Activated CD4-positive, alpha-beta T cell treated with anti-CD3 and anti-CD28 coated beads, Interleukin-2, amount 10 ng/mL, durations not matched to agents 7 days and 5 days (primary cell): ENCODE data around the gene COMMD8. TPM values are rescaled to one million over a fixed set of nuclear protein-coding genes. Genes with fewer than 3 reads are reported as not detected.
"Not testable (repeated sequence)": the region's sequence is repeated elsewhere in the genome, so short reads cannot be mapped to it uniquely, and the experiment has no call there.

ENCODE experiments used
- CTCF ChIA-PET: fragments of 350-600 bp; sonication (Branson Sonifier 250); formaldehyde crosslinking; loops from one replicate; lab custom pipeline; 2021; ENCODE audit warnings: antibody characterized with exemption; lab: Charles Lee
- POLR2A ChIA-PET: fragments of 350-600 bp; sonication (Branson Sonifier 250); formaldehyde crosslinking; loops from one replicate; lab custom pipeline; 2021; ENCODE audit warnings: antibody characterized with exemption; lab: Charles Lee
- DNase-seq: peaks from one replicate; pipeline ENCODE4 v3.0.0-alpha.2; 2020
- H3K27ac Mint-ChIP-seq: one replicate; pipeline ENCODE4 v1.8.0; 2021; ENCODE audit warnings: mild to moderate bottlenecking, moderate library complexity, mixed read lengths
- H3K27me3 Mint-ChIP-seq: one replicate; pipeline ENCODE4 v1.8.0; 2021; ENCODE audit warnings: mixed read lengths
- H3K36me3 Mint-ChIP-seq: one replicate; pipeline ENCODE4 v1.8.0; 2021; ENCODE audit warnings: low read depth, mixed read lengths
- H3K4me1 Mint-ChIP-seq: one replicate; pipeline ENCODE4 v1.8.0; 2021; ENCODE audit warnings: mixed read lengths
- H3K4me3 Mint-ChIP-seq: one replicate; pipeline ENCODE4 v1.8.0; 2021; ENCODE audit warnings: mild to moderate bottlenecking, moderate library complexity, mixed read lengths
- H3K9me3 Mint-ChIP-seq: one replicate; pipeline ENCODE4 v1.8.0; 2021; ENCODE audit warnings: mixed read lengths
- total RNA-seq, 2 experiments: library from RNA; stranded (reverse); gene quantifications; one replicate each; pipeline ENCODE4 v1.2.3, GENCODE V29; 2021

The COMMD8 gene
- total RNA-seq, result 10 to 100 TPM; 19.9 to 23.0 TPM

DNA sequence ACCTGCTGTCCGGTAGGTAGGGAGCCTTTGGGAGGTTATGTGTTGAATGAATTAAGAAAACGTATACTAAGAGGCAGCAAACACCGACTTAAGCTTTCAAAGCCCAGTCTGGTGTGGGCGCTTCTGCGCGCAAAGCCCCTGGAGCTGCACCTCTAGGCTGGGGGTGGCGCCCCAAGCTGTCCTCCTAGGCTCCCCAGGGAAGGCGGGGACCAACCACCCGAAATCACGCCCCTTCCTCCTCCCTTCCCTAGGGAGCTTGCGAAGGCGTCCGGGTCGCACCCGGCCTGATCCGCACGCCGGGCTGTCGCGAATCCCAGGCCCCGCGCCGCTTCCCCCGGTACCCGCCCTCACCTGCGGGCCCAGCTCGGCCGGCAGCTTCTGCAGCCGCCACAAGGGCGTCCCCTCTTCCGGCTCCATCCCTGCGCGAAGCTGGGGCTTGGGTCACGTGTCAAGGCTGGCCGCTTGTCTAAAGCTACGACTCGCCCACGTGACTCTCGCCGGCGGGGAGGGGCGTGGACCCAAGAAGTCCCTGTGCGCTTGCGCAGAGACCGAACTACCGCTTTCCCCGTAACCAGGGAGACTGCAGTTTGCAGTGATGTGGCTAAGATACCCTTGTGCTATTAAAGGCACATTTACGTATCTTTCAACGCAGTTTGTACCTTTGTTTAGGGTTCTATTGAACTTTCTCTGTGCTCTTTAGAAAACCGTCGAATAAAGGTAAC is at the start of gene COMMD8:
Gene COMMD8 (minus strand): TSS at position 468 of the 722 bp plus-strand sequence. CDS start 51 bp downstream, at position 417.
- CTCF ChIA-PET, result interaction anchor here (0.8 to 3.3 kb wide), 8 partner anchors 8 to 77 kb away, joined by 3 to 14 read pairs (median 5); partner anchors contain the start of gene ATP10D
- Mint-ChIP-seq H3K27ac (peak within 1 kb of the TSS; percentile 90), H3K4me3 (peak within 1 kb of the TSS; percentile 84), H3K36me3 (peaks cover 14% of the 10 kb centered on the region), H3K4me1 (peaks cover 31% of the 10 kb centered on the region), H3K9me3 (no peaks in the 10 kb centered on the region), H3K27me3 (no peaks in the 10 kb centered on the region)
- DNase-seq, result peak; percentile 98
- POLR2A ChIA-PET, result interaction anchor here (0.6 to 1.0 kb wide), 2 partner anchors 9 to 21 kb away, joined by 3 to 5 read pairs; partner anchors contain the start of gene ATP10D

DNA sequence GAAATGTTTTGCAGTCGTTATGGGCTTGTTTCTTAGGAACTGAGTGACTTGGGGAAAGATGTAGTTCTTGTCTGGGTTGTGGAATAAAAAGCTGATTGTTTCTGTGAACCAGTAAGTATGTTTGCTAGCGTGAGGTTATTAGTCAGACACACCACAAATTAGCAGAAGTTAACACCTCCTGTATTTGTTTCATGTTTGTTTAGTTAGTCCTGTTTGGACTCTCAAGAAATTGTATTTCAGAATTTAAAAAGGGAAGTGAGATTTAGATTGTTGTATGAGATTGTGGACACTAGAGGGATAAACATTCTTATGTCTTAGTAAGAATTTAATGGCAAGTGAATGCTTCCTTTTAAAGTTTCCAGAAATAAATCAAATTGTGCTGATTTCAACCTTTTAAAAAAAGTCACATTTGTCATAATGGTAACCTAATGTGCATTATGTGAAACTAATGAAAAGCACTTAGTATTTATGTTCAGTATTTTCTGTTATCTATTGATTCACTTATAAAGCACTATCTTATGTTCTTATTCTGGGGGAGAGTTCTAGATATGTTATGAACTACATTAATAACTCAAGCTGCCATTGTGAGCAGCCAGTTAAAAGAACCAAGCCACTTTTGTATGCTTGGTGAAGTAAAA is 47.1 kb upstream of the COMMD8 start:
- Mint-ChIP-seq H3K4me3 (no peak overlapping the region), H3K36me3 (no peaks in the 10 kb centered on the region), H3K9me3 (no peaks in the 10 kb centered on the region), H3K4me1 (no peaks in the 10 kb centered on the region), H3K27ac (no peak overlapping the region), H3K27me3 (no peaks in the 10 kb centered on the region)
- POLR2A ChIA-PET, result no interaction called here
- no peak for DNase-seq
- CTCF ChIA-PET, result interaction anchor here (1.7 kb wide), 1 partner anchor 21 kb away, joined by 5 read pairs; no protein-coding TSS in a partner anchor

DNA sequence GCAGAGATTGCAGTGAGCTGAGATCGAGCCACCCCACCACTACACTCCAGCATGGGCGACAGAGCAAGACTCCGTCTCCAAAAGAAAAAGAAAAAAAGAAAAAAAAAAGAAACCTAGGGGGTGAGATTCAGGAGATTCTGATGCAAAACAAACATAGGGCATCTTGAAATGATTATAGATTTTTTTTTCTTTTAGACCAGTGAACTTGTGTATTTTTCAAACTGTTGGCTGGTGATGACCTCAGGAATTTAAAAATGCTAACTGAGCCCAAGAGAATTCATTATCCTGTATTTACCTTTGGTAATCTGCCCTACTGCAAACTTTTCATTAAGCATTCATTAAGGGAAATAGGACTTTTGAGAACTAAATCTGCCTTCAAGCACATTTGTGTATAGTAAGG is 42.2 kb upstream of the COMMD8 start:
- Mint-ChIP-seq H3K4me1 (no peaks in the 10 kb centered on the region), H3K27ac (no peak overlapping the region), H3K9me3 (no peaks in the 10 kb centered on the region), H3K36me3 (no peaks in the 10 kb centered on the region), H3K4me3 (no peak overlapping the region), H3K27me3 (no peaks in the 10 kb centered on the region)
- ChIA-PET POLR2A (no interaction called here), CTCF (interaction anchor here (0.5 kb wide), 2 partner anchors 44 to 58 kb away, joined by 3 read pairs; no protein-coding TSS in a partner anchor)
- DNase-seq, result no peak

DNA sequence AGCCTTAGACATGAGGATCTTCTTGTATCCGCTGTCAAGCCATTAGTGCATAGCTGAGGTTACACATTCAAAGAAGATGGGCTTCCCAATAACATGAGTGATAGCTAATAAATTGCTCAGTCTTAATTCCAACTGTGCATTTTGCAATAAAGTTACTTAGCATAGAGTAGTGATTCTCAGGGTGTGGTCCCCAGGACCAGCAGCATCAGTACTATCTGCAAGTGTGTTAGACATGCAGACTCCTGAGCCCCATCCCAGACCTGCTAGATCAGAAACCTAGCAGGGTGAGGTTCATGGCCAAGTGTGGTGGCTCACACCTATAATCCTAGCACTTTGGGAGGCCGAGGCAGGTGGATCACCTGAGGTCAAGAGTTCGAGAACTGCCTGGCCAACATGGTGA is 41.6 kb upstream of the COMMD8 start:
- Mint-ChIP-seq H3K27me3 (no peaks in the 10 kb centered on the region), H3K36me3 (no peaks in the 10 kb centered on the region), H3K27ac (no peak overlapping the region), H3K4me1 (no peaks in the 10 kb centered on the region), H3K9me3 (no peaks in the 10 kb centered on the region), H3K4me3 (no peak overlapping the region)
- DNase-seq, result no peak
- ChIA-PET CTCF (interaction anchor here (0.5 kb wide), 1 partner anchor 59 kb away, joined by 3 read pairs; no protein-coding TSS in a partner anchor), POLR2A (no interaction called here)

DNA sequence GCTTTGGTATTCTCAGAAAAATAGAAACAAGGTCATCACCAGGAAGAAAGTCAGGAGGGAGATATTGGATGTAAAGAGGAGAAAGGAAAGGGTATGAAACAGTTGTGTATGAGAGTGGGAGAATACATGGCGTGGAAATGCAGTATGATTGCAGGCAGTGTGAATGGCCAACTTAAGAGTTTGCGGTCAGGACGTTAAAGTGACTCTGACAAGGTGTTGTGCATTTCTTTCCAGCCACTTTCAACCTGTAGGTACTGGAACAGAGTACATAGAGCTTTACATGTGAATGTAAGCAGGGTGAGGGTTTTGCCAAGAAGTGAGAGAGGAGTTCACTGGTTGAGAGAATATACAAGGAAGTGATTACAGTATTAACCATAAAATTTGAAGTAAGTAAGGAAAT is 37.3 kb upstream of the COMMD8 start:
- no peak overlapping the region for H3K4me3 Mint-ChIP-seq
- no peaks in the 10 kb centered on the region for H3K36me3 Mint-ChIP-seq
- no peak overlapping the region for H3K27ac Mint-ChIP-seq
- ChIA-PET CTCF (interaction anchor here (1.2 kb wide), 1 partner anchor 8 kb away, joined by 4 read pairs; no protein-coding TSS in a partner anchor), POLR2A (no interaction called here)
- no peak for DNase-seq
- no peaks in the 10 kb centered on the region for H3K27me3 Mint-ChIP-seq
- H3K9me3 Mint-ChIP-seq, result no peaks in the 10 kb centered on the region
- no peaks in the 10 kb centered on the region for H3K4me1 Mint-ChIP-seq

DNA sequence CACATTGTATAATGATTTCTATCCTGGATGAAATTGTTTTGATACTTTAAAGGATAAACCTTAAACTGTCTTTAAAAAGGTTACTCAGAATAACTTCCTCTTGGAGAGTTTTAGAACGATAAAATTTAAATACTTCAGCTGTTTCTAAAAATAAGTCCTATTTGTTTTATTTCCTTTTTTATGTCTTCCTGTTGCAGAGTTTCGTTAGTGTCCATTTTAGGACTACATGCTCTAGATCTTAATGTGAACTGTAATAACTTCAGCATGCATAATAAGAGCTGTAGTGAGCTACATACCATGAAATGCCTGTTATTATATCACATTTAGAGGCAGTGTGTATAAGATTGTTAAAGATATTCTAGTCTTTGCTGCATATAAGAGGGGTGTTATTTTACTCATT is 36.2 kb upstream of the COMMD8 start:
- Mint-ChIP-seq H3K27ac (no peak overlapping the region), H3K27me3 (no peaks in the 10 kb centered on the region), H3K9me3 (no peaks in the 10 kb centered on the region), H3K4me3 (no peak overlapping the region), H3K36me3 (no peaks in the 10 kb centered on the region), H3K4me1 (no peaks in the 10 kb centered on the region)
- POLR2A ChIA-PET, result no interaction called here
- CTCF ChIA-PET, result interaction anchor here (1.2 kb wide), 1 partner anchor 9 kb away, joined by 4 read pairs; no protein-coding TSS in a partner anchor
- no peak for DNase-seq

DNA sequence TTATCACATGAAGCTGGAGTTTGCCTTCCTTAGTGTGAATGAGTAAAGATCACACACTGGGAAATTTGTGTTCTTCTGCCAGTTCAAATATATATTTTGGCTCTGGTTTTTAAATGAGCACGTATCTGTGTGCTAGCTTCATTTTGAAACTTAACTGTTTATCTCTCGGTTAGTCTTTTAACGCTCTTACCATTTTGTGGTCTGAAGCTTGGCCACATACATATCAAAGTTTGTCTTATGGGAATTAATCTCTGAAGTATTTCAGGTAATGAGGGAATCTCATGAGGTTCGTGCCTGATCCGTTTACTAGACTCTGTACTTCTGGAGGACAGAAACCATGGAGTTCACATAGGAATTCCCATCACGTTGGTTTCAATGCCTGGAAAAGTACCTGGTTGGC is 35.4 kb upstream of the COMMD8 start:
- no peaks in the 10 kb centered on the region for H3K4me1 Mint-ChIP-seq
- no peak for DNase-seq
- no peaks in the 10 kb centered on the region for H3K27me3 Mint-ChIP-seq
- no peaks in the 10 kb centered on the region for H3K9me3 Mint-ChIP-seq
- CTCF ChIA-PET, result no interaction called here
- H3K4me3 Mint-ChIP-seq, result no peak overlapping the region
- no peaks in the 10 kb centered on the region for H3K36me3 Mint-ChIP-seq
- POLR2A ChIA-PET, result no interaction called here
- H3K27ac Mint-ChIP-seq, result no peak overlapping the region

DNA sequence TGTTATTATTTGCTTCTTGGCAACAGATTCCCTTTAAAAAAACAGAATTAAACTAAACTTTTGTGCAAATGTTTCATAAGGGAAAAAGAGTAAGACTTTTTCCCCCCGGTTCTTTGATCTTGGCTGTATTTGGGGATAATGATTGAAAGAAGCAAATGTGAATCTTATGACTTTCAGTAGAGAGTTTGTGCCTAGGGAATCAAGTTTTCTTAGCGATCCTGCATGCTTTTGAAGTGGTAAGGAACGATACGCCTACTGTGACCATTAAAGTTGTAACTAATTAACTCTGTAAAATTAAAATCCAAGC is 30.6 kb upstream of the COMMD8 start:
- ChIA-PET CTCF (interaction anchor here (1.1 to 1.3 kb wide), 2 partner anchors 31 to 37 kb away, joined by 3 read pairs; partner anchors contain the start of gene COMMD8), POLR2A (no interaction called here)
- H3K27ac Mint-ChIP-seq, result no peak overlapping the region
- no peaks in the 10 kb centered on the region for H3K9me3 Mint-ChIP-seq
- DNase-seq, result no peak
- H3K4me3 Mint-ChIP-seq, result no peak overlapping the region
- H3K27me3 Mint-ChIP-seq, result no peaks in the 10 kb centered on the region
- H3K36me3 Mint-ChIP-seq, result no peaks in the 10 kb centered on the region
- no peaks in the 10 kb centered on the region for H3K4me1 Mint-ChIP-seq

DNA sequence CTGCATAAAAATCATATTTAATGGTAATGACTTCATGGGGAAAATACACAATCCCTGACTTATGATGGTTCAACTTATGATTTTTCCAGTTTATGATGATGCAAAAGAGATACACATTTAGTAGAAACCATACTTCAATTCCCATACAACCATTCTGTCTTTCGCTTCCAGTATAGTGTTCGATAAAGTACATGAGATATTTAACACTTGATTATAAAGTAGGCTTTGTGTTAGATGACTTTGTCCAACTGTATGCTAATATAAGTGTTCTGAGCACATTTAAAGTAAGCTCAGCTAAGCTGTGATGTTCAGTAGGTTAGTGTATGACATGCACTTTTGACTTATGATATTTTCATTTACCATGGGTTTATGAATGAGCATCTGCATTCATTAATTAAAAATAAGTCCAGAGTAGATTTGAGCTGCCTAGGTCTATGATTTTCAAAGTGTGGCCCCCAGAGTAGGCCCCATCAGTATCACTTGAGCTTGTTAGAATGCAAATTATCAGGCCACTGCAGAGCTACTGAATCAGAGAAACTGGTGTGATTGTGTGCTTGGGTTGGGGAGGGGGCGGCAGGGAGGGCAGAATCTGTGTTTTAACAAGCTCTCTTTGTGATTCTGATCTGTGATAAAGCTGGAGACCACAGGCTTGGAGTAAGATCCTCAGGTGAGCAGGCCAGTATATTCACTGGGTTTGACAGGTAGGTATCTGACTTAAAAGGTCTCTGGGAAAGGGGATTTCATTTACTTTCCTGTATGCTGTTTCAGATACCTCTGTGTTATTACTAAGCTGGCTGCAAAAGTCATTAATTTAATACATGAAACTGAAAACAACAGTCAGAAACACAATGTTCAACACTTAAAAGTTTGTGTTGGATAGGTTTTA is 30.0 kb upstream of the COMMD8 start:
- H3K27me3 Mint-ChIP-seq, result no peaks in the 10 kb centered on the region
- POLR2A ChIA-PET, result no interaction called here
- no peak for DNase-seq
- no peaks in the 10 kb centered on the region for H3K4me1 Mint-ChIP-seq
- H3K4me3 Mint-ChIP-seq, result no peak overlapping the region
- H3K9me3 Mint-ChIP-seq, result no peaks in the 10 kb centered on the region
- no peak overlapping the region for H3K27ac Mint-ChIP-seq
- CTCF ChIA-PET, result interaction anchor here (0.5 to 1.3 kb wide), 3 partner anchors 30 to 38 kb away, joined by 3 read pairs; partner anchors contain the start of gene COMMD8
- no peaks in the 10 kb centered on the region for H3K36me3 Mint-ChIP-seq

DNA sequence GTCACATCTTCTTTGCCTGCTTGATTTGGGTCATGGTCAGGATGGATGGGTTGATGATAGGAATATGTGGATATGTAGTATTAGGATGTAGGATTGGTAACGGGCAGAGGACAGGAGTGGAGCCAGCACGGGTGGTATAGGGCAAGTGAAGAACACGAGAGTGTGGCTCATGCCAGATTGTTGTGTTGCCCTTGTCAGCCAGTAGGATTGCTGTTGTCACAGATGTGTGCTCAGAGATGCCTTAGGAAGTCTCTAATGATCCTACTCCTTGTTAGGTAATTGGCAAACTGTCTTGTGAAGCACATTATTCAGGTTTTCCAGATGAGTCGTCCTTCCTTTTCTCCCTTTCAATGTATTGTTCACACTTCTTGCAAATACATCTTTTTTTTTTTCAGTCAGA is 27.0 kb upstream of the COMMD8 start:
- ChIA-PET CTCF (no interaction called here), POLR2A (no interaction called here)
- H3K4me1 Mint-ChIP-seq, result peaks cover 9% of the 10 kb centered on the region
- H3K4me3 Mint-ChIP-seq, result no peak overlapping the region
- no peak overlapping the region for H3K27ac Mint-ChIP-seq
- DNase-seq, result no peak
- no peaks in the 10 kb centered on the region for H3K36me3 Mint-ChIP-seq
- H3K9me3 Mint-ChIP-seq, result no peaks in the 10 kb centered on the region
- H3K27me3 Mint-ChIP-seq, result no peaks in the 10 kb centered on the region

DNA sequence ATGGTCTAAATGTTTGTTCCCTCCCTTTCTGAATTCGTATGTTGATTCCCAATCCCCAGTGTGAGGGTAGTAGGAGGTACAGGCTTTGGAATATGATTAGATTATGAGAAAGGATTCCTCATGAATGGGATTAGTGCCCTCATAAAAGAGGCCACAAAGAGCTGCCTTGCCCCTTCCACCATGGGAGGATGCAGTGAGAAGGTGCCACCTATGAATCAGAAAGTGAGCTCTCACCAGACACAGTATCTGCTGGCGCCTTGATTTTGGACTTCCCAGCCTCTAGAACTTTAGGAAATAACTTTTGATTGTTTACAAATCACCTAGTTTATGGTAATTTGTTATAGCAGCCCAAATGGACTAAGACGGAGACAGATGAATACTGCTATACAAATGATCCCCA is 25.2 kb upstream of the COMMD8 start:
- CTCF ChIA-PET, result interaction anchor here (2.0 kb wide), 1 partner anchor 76 kb away, joined by 4 read pairs; no protein-coding TSS in a partner anchor
- Mint-ChIP-seq H3K9me3 (no peaks in the 10 kb centered on the region), H3K27me3 (no peaks in the 10 kb centered on the region), H3K27ac (no peak overlapping the region), H3K4me1 (peaks cover 25% of the 10 kb centered on the region), H3K36me3 (no peaks in the 10 kb centered on the region), H3K4me3 (no peak overlapping the region)
- no peak for DNase-seq
- POLR2A ChIA-PET, result no interaction called here

DNA sequence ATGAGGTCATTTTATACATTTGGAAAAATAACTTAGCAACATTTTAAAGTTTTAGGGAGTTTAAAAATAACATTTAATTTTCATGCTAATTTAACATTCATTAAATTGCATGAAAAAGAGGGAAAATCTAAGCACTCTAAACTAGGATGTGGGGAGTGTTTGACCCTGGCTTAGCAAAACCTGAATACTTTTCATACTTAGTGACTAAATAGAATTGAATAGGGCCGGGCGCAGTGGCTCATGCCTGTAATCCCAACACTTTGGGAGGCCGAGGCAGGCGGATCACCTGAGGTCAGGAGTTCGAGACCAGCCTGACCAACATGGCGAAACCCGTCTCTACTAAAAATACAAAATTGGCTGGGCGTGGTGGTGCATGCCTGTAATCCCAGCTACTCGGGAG is 23.2 kb upstream of the COMMD8 start:
- POLR2A ChIA-PET, result not testable (repeated sequence)

More for the DNA sequence above, 23.2 kb upstream of the COMMD8 start:
- H3K4me3 Mint-ChIP-seq, H3K36me3 Mint-ChIP-seq, CTCF ChIA-PET, DNase-seq, H3K27me3 Mint-ChIP-seq, H3K27ac Mint-ChIP-seq, H3K9me3 Mint-ChIP-seq: not testable (repeated sequence)
- peaks cover 29% of the 10 kb centered on the region for H3K4me1 Mint-ChIP-seq
